Measurements from ENCODE around the gene SATB2. TPM values are rescaled to one million over a fixed set of nuclear protein-coding genes. Genes with fewer than 3 reads are reported as not detected.

Gene SATB2
- polyA plus RNA-seq, 1 of the 3 experiments (the other 2 are of a cell fraction): 0.13 TPM

GRCh38 chr2:199414465-199414864 is 43.3 kb downstream of the SATB2 start:
- Histone ChIP-seq H3F3A (replicated peaks; ENCODE audit: insufficient read depth) (no peaks in the 10 kb centered on the region), H2AFZ (ENCODE audit: low read depth) (no peak overlapping the region), H3K9ac (no peak overlapping the region), H3K4me1 (ENCODE audit: control insufficient read depth in 1 of 2, insufficient read depth in 2 of 2, low read depth in 1 of 2, low read length in 1 of 2) (no peaks in the 10 kb centered on the region; a peak in 1 of 4 replicates), H3K27ac (ENCODE audit: low read depth in 2 of 2, low read length in 1 of 2) (no peak overlapping the region), H3K36me3 (replicated peaks in 1 of 2; ENCODE audit: control insufficient read depth in 1 of 2, insufficient read depth in 2 of 2, low read length in 1 of 2) (no peaks in the 10 kb centered on the region), H3K79me2 (ENCODE audit: insufficient read depth) (no peaks in the 10 kb centered on the region), H3K4me2 (no peak overlapping the region), H3K9me2 (no peaks in the 10 kb centered on the region), H4K20me1 (ENCODE audit: insufficient read depth) (no peaks in the 10 kb centered on the region), H3K27me3 (ENCODE audit: insufficient read depth) (peaks cover 9% of the 10 kb centered on the region; the same call in 1 of the 2 replicates), H3K4me3 (ENCODE audit: low read depth in 2 of 2, low read length in 1 of 2) (no peak overlapping the region), H3K9me3 (no peaks in the 10 kb centered on the region)
- CTCF ChIA-PET: no interaction called here
- TF ChIP-seq MXI1 (IDR thresholded peaks at IDR 0.05; ENCODE audit: low read depth, low read length): no peak
- no peak for TF ChIP-seq PBX3 (IDR thresholded peaks at IDR 0.05)
- TF ChIP-seq SMC3 (IDR thresholded peaks at IDR 0.05; ENCODE audit: low read depth, low read length): no peak
- no peak for TF ChIP-seq GABPA (IDR thresholded peaks at IDR 0.05; ENCODE audit: low read depth)
- no peak for TF ChIP-seq MAX (IDR thresholded peaks at IDR 0.05; ENCODE audit: low read depth)
- TF ChIP-seq SIN3A (IDR thresholded peaks at IDR 0.05; ENCODE audit: borderline replicate concordance, low read depth, low read length): no peak
- TF ChIP-seq EP300 (IDR thresholded peaks at IDR 0.05; ENCODE audit: borderline replicate concordance in 1 of 2, low read depth in 1 of 2, low read length in 1 of 2): no peak
- TF ChIP-seq FOSL2 (IDR thresholded peaks at IDR 0.05; ENCODE audit: borderline replicate concordance, low read depth): no peak
- no peak for TF ChIP-seq GATA2 (CRISPR knock-in tag; IDR thresholded peaks at IDR 0.05)
- no peak for TF ChIP-seq POLR2AphosphoS5 (IDR thresholded peaks at IDR 0.05; ENCODE audit: low read depth, low read length)
- TF ChIP-seq NFIC (IDR thresholded peaks at IDR 0.05; ENCODE audit: borderline replicate concordance): no peak
- no peak for TF ChIP-seq CHD2 (IDR thresholded peaks at IDR 0.05; ENCODE audit: low read length, partially characterized antibody)
- TF ChIP-seq NRF1 (IDR thresholded peaks at IDR 0.05; ENCODE audit: low read depth, low read length): no peak
- TF ChIP-seq RFX5 (IDR thresholded peaks at IDR 0.05; ENCODE audit: low read length): no peak
- no peak for TF ChIP-seq ZBTB33 (IDR thresholded peaks at IDR 0.05; ENCODE audit: borderline replicate concordance, low read depth)
- no peak for TF ChIP-seq IRF3 (IDR thresholded peaks at IDR 0.05; ENCODE audit: low read depth, low read length)
- TF ChIP-seq TCF12 (IDR thresholded peaks at IDR 0.05): no peak
- no peak for TF ChIP-seq REST (IDR thresholded peaks at IDR 0.05; ENCODE audit: low read depth, low read length)
- TF ChIP-seq TAF1 (IDR thresholded peaks at IDR 0.05; ENCODE audit: borderline replicate concordance, low read depth, low read length): no peak
- TF ChIP-seq RXRA (IDR thresholded peaks at IDR 0.05; ENCODE audit: borderline replicate concordance, low read depth): no peak
- WGBS (ENCODE audit: low lambda C conversion rate): 21% methylated on average over 7 of the region's 7 CpGs
- DNase-seq: no peak
- POLR2A ChIA-PET: no interaction called here
